ENCODE data around the gene PTEN. TPM values are rescaled to one million over a fixed set of nuclear protein-coding genes. Genes with fewer than 3 reads are reported as not detected.
"Not testable (repeated sequence)": the region's sequence is repeated elsewhere in the genome, so short reads cannot be mapped to it uniquely, and the experiment has no call there.

The PTEN gene
- total RNA-seq, 1 donor, result 169 TPM

GRCh38 chr10:87846023-87846422, 17.4 kb upstream of the PTEN start:
- H2AFZ ChIP-seq (ENCODE audit: low read length), result no peak overlapping the region
- H3K27me3 ChIP-seq (ENCODE audit: insufficient read depth, low read length), result no peaks in the 10 kb centered on the region
- no peak for TF ChIP-seq CTCF (IDR thresholded peaks at IDR 0.05; ENCODE audit: extremely low read depth, low read depth, low read length)
- H3K4me3 ChIP-seq (ENCODE audit: insufficient read depth, low read length), result no peak overlapping the region
- no peak overlapping the region for H3K4me2 ChIP-seq (ENCODE audit: insufficient read depth, low read length)
- no peak overlapping the region for H3K27ac ChIP-seq (ENCODE audit: low read depth, low read length)
- H4K20me1 ChIP-seq (ENCODE audit: insufficient read depth, low read length), result no peaks in the 10 kb centered on the region
- no peaks in the 10 kb centered on the region for H3K9me3 ChIP-seq (ENCODE audit: low read depth, low read length)
- H3K79me2 ChIP-seq (ENCODE audit: insufficient read depth, low read length), result no peaks in the 10 kb centered on the region
- DNase-seq (ENCODE audit: insufficient read length, low spot score, missing footprints), result no peak
- H3K4me1 ChIP-seq (ENCODE audit: insufficient read depth, low read length), result peaks cover 24% of the 10 kb centered on the region
- no peaks in the 10 kb centered on the region for H3K36me3 ChIP-seq (ENCODE audit: insufficient read depth, low read length)

GRCh38 chr10:87846711-87847110, 16.7 kb upstream of the PTEN start:
- not testable (repeated sequence) for H3K36me3 ChIP-seq (ENCODE audit: insufficient read depth, low read length); H2AFZ ChIP-seq (ENCODE audit: low read length); H3K4me2 ChIP-seq (ENCODE audit: insufficient read depth, low read length); H3K27ac ChIP-seq (ENCODE audit: low read depth, low read length); H3K4me3 ChIP-seq (ENCODE audit: insufficient read depth, low read length); H4K20me1 ChIP-seq (ENCODE audit: insufficient read depth, low read length); H3K27me3 ChIP-seq (ENCODE audit: insufficient read depth, low read length); DNase-seq (ENCODE audit: insufficient read length, low spot score, missing footprints); H3K79me2 ChIP-seq (ENCODE audit: insufficient read depth, low read length); H3K9me3 ChIP-seq (ENCODE audit: low read depth, low read length)
- H3K4me1 ChIP-seq (ENCODE audit: insufficient read depth, low read length), result peaks cover 24% of the 10 kb centered on the region

GRCh38 chr10:87847550-87847949, 15.9 kb upstream of the PTEN start:
- no peak for TF ChIP-seq CTCF (IDR thresholded peaks at IDR 0.05; ENCODE audit: extremely low read depth, low read depth, low read length)
- Histone ChIP-seq H4K20me1 (ENCODE audit: insufficient read depth, low read length) (no peaks in the 10 kb centered on the region), H3K27me3 (ENCODE audit: insufficient read depth, low read length) (no peaks in the 10 kb centered on the region), H3K4me2 (ENCODE audit: insufficient read depth, low read length) (no peak overlapping the region), H2AFZ (ENCODE audit: low read length) (no peak overlapping the region), H3K4me1 (ENCODE audit: insufficient read depth, low read length) (peaks cover 20% of the 10 kb centered on the region), H3K79me2 (ENCODE audit: insufficient read depth, low read length) (no peaks in the 10 kb centered on the region), H3K27ac (ENCODE audit: low read depth, low read length) (no peak overlapping the region), H3K4me3 (ENCODE audit: insufficient read depth, low read length) (no peak overlapping the region), H3K36me3 (ENCODE audit: insufficient read depth, low read length) (no peaks in the 10 kb centered on the region), H3K9me3 (ENCODE audit: low read depth, low read length) (no peaks in the 10 kb centered on the region)
- DNase-seq (ENCODE audit: insufficient read length, low spot score, missing footprints), result no peak

GRCh38 chr10:87849001-87849400, 14.4 kb upstream of the PTEN start:
- no peak for DNase-seq (ENCODE audit: insufficient read length, low spot score, missing footprints)
- H3K4me1 ChIP-seq (ENCODE audit: insufficient read depth, low read length), result peaks cover 13% of the 10 kb centered on the region
- no peaks in the 10 kb centered on the region for H3K9me3 ChIP-seq (ENCODE audit: low read depth, low read length)
- no peak overlapping the region for H3K4me3 ChIP-seq (ENCODE audit: insufficient read depth, low read length)
- H3K27me3 ChIP-seq (ENCODE audit: insufficient read depth, low read length), result no peaks in the 10 kb centered on the region
- H3K79me2 ChIP-seq (ENCODE audit: insufficient read depth, low read length), result no peaks in the 10 kb centered on the region
- no peak overlapping the region for H2AFZ ChIP-seq (ENCODE audit: low read length)
- H3K27ac ChIP-seq (ENCODE audit: low read depth, low read length), result no peak overlapping the region
- H3K4me2 ChIP-seq (ENCODE audit: insufficient read depth, low read length), result no peak overlapping the region
- no peak for TF ChIP-seq CTCF (IDR thresholded peaks at IDR 0.05; ENCODE audit: extremely low read depth, low read depth, low read length)
- no peaks in the 10 kb centered on the region for H3K36me3 ChIP-seq (ENCODE audit: insufficient read depth, low read length)
- no peaks in the 10 kb centered on the region for H4K20me1 ChIP-seq (ENCODE audit: insufficient read depth, low read length)

All from osteoblast (primary cell).